Pons (tissue), 1 donor: ENCODE data around the gene CYP8B1.
"Not testable (repeated sequence)": the region's sequence is repeated elsewhere in the genome, so short reads cannot be mapped to it uniquely, and the experiment has no call there.

Experiments used
- DNase-seq: peaks from one replicate; pipeline ENCODE4 v3.0.0-alpha.2; 2016; ENCODE audit warnings: low spot score

CYP8B1 gene

GRCh38 chr3:42884324-42884723, 8.6 kb upstream of the CYP8B1 start:
- no peak for DNase-seq

- DNase-seq: not testable (repeated sequence)
Observed at GRCh38 chr3:42883251-42883930, 7.7 kb upstream of the CYP8B1 start.

GRCh38 chr3:42880601-42881451, 5.1 kb upstream of the CYP8B1 start:
- peak; percentile 71 for DNase-seq

- no peak for DNase-seq
Observed at GRCh38 chr3:42880183-42880582, 4.5 kb upstream of the CYP8B1 start.

GRCh38 chr3:42877881-42878280, 2.2 kb upstream of the CYP8B1 start:
- no peak for DNase-seq

GRCh38 chr3:42876940-42877720, 1.5 kb upstream of the CYP8B1 start:
- DNase-seq: no peak

GRCh38 chr3:42876401-42876800, 722 bp upstream of the CYP8B1 start:
- DNase-seq: no peak

- DNase-seq: no peak
Observed at GRCh38 chr3:42874749-42875148, 930 bp downstream of the CYP8B1 start.

GRCh38 chr3:42873221-42873982, 2.3 kb downstream of the CYP8B1 start:
- DNase-seq: no peak

- no peak for DNase-seq
Observed at GRCh38 chr3:42872718-42873117, 3.0 kb downstream of the CYP8B1 start.

GRCh38 chr3:42871592-42872196, 4.0 kb downstream of the CYP8B1 start:
- DNase-seq: no peak

GRCh38 chr3:42868841-42869240, 6.8 kb downstream of the CYP8B1 start:
- no peak for DNase-seq

- DNase-seq: no peak
Observed at GRCh38 chr3:42867138-42867537, 8.5 kb downstream of the CYP8B1 start.

- DNase-seq: no peak
Observed at GRCh38 chr3:42865256-42865655, 10.4 kb downstream of the CYP8B1 start.

GRCh38 chr3:42864321-42864950, 11.2 kb downstream of the CYP8B1 start:
- DNase-seq: no peak

GRCh38 chr3:42856544-42856943, 19.1 kb downstream of the CYP8B1 start:
- no peak for DNase-seq

GRCh38 chr3:42855547-42856380, 19.9 kb downstream of the CYP8B1 start:
- no peak for DNase-seq

- DNase-seq: no peak
Observed at GRCh38 chr3:42855219-42855546, 20.5 kb downstream of the CYP8B1 start.

GRCh38 chr3:42853739-42854302, 21.9 kb downstream of the CYP8B1 start:
- DNase-seq: no peak

GRCh38 chr3:42853056-42853455, 22.6 kb downstream of the CYP8B1 start:
- DNase-seq: no peak
